WTC11 (cell line): ENCODE measurements around the gene MIGA2. TPM values are rescaled to one million over a fixed set of nuclear protein-coding genes. Genes with fewer than 3 reads are reported as not detected.

Experiments
- ATAC-seq: fragments of 200-7000 bp; cut with Tn5 transposase; 2 replicates; pipeline ENCODE4 v1.10.0; 2021; ENCODE audit warnings: mild to moderate bottlenecking, moderate library complexity
- CTCF ChIA-PET: fragments of 300-600 bp; sonication (Branson Sonifier 250); formaldehyde crosslinking; loops from one replicate; lab custom pipeline; 2021; ENCODE audit warnings: antibody characterized with exemption; lab: Charles Lee
- POLR2A ChIA-PET: fragments of 350-600 bp; sonication (Branson Sonifier 250); formaldehyde crosslinking; loops from one replicate; lab custom pipeline; 2021; ENCODE audit warnings: antibody characterized with exemption; lab: Charles Lee
- DNase-seq: peaks from one replicate; pipeline ENCODE4 v3.0.0; 2021; ENCODE audit warnings: low spot score
- H3K27ac Mint-ChIP-seq: 2 replicates; pipeline ENCODE4 v1.8.0; 2021; ENCODE audit warnings: mixed read lengths
- H3K27me3 Mint-ChIP-seq: 2 replicates; pipeline ENCODE4 v1.8.0; 2021; ENCODE audit warnings: low read depth, mild to moderate bottlenecking, moderate library complexity, mixed read lengths
- H3K36me3 Mint-ChIP-seq: 2 replicates; pipeline ENCODE4 v1.8.0; 2021; ENCODE audit warnings: mixed read lengths
- H3K4me1 Mint-ChIP-seq: 2 replicates; pipeline ENCODE4 v1.8.0; 2022; ENCODE audit warnings: mixed read lengths
- H3K4me3 Mint-ChIP-seq: 2 replicates; pipeline ENCODE4 v1.8.0; 2021; ENCODE audit warnings: mild to moderate bottlenecking, moderate library complexity, mixed read lengths
- H3K9me3 Mint-ChIP-seq: 2 replicates; pipeline ENCODE4 v1.8.0; 2021; ENCODE audit warnings: mixed read lengths
- ATF1 ChIP-seq: sonication (generic); formaldehyde crosslinking; IDR thresholded peaks from 2 replicates; pipeline ENCODE4 v1.8.1; 2023; ENCODE audit warnings: mild to moderate bottlenecking, moderate library complexity, missing genetic modification reagents
- CBFB ChIP-seq: sonication (generic); formaldehyde crosslinking; IDR thresholded peaks from 2 replicates; pipeline ENCODE4 v1.8.1; 2022; ENCODE audit warnings: mild to moderate bottlenecking, low read depth, missing genetic modification reagents
- ETV6 ChIP-seq: sonication (generic); formaldehyde crosslinking; IDR thresholded peaks from 2 replicates; pipeline ENCODE4 v1.8.1; 2022; ENCODE audit warnings: mild to moderate bottlenecking, missing genetic modification reagents
- GTF2I ChIP-seq: fragments of 250-450 bp; sonication (Bioruptor Pico); conservative IDR thresholded peaks from 2 replicates; pipeline ENCODE4 v1.4.0; 2021; ENCODE audit warnings: mild to moderate bottlenecking
- NR1H2 ChIP-seq: sonication (generic); formaldehyde crosslinking; IDR thresholded peaks from 2 replicates; pipeline ENCODE4 v1.9.0; 2021; ENCODE audit warnings: mild to moderate bottlenecking, moderate library complexity, missing genetic modification reagents
- NR2C2 ChIP-seq: sonication (generic); formaldehyde crosslinking; IDR thresholded peaks from 2 replicates; pipeline ENCODE4 v1.8.0; 2022; ENCODE audit warnings: mild to moderate bottlenecking, missing genetic modification reagents
- PRRX2 ChIP-seq: fragments of 250-450 bp; sonication (Bioruptor Pico); IDR thresholded peaks from 2 replicates; pipeline ENCODE4 v1.8.0; 2021; ENCODE audit warnings: mild to moderate bottlenecking
- RORB ChIP-seq: fragments of 250-450 bp; sonication (Bioruptor Pico); IDR thresholded peaks from 2 replicates; pipeline ENCODE4 v1.9.0; 2021; ENCODE audit warnings: mild to moderate bottlenecking
- SMAD3 ChIP-seq: sonication (generic); formaldehyde crosslinking; IDR thresholded peaks from 2 replicates; pipeline ENCODE4 v1.8.0; 2022; ENCODE audit warnings: missing genetic modification reagents, mild to moderate bottlenecking, borderline replicate concordance
- SMAD4 ChIP-seq: sonication (generic); formaldehyde crosslinking; IDR thresholded peaks from 2 replicates; pipeline ENCODE4 v1.8.0; 2022; ENCODE audit warnings: mild to moderate bottlenecking, missing genetic modification reagents
- TCF7 ChIP-seq: sonication (generic); formaldehyde crosslinking; IDR thresholded peaks from 2 replicates; pipeline ENCODE4 v1.8.0; 2022; ENCODE audit warnings: mild to moderate bottlenecking, low read depth, missing genetic modification reagents, moderate library complexity
- TP53 ChIP-seq: sonication (generic); formaldehyde crosslinking; IDR thresholded peaks from 2 replicates; pipeline ENCODE4 v1.8.1; 2023; ENCODE audit warnings: mild to moderate bottlenecking, missing genetic modification reagents
- ZNF219 ChIP-seq: sonication (generic); formaldehyde crosslinking; IDR thresholded peaks from 2 replicates; pipeline ENCODE4 v1.8.0; 2023; ENCODE audit warnings: missing genetic modification reagents, mild to moderate bottlenecking, borderline replicate concordance
- ZNF317 ChIP-seq: sonication (generic); formaldehyde crosslinking; IDR thresholded peaks from 2 replicates; pipeline ENCODE4 v1.8.1; 2023; ENCODE audit warnings: low read depth, mild to moderate bottlenecking, moderate library complexity, missing genetic modification reagents, borderline replicate concordance
- ZNF423 ChIP-seq: fragments of 250-450 bp; sonication (Bioruptor Pico); IDR thresholded peaks from 2 replicates; pipeline ENCODE4 v2.1.2; 2022; ENCODE audit warnings: mild to moderate bottlenecking, moderate library complexity
- total RNA-seq: library from RNA; stranded (reverse); gene quantifications from 3 replicates; pipeline ENCODE4 v1.2.3, GENCODE V29; 2021
- TF ChIP-seq, protein P1 (sequence below): sonication (generic); formaldehyde crosslinking; IDR thresholded peaks from 2 replicates; pipeline ENCODE4 v1.8.1; 2022; ENCODE audit warnings: low read depth, missing genetic modification reagents, borderline replicate concordance
- TF ChIP-seq, protein P2 (sequence below): fragments of 250-450 bp; sonication (Bioruptor Pico); conservative IDR thresholded peaks from 2 replicates; pipeline ENCODE4 v1.9.0; 2021; ENCODE audit warnings: mild to moderate bottlenecking
- TF ChIP-seq, protein P3 (sequence below): sonication (generic); formaldehyde crosslinking; IDR thresholded peaks from 2 replicates; pipeline ENCODE4 v1.8.0; 2023; ENCODE audit warnings: missing genetic modification reagents
- TF ChIP-seq, protein P4 (sequence below): sonication (generic); formaldehyde crosslinking; IDR thresholded peaks from 2 replicates; pipeline ENCODE4 v1.8.0; 2022; ENCODE audit warnings: missing genetic modification reagents
- TF ChIP-seq, protein P5 (sequence below): sonication (generic); formaldehyde crosslinking; IDR thresholded peaks from 2 replicates; pipeline ENCODE4 v1.8.0; 2022; ENCODE audit warnings: mild to moderate bottlenecking, missing genetic modification reagents
- TF ChIP-seq, protein P6 (sequence below): fragments of 250-450 bp; sonication (Bioruptor Pico); IDR thresholded peaks from 2 replicates; pipeline ENCODE4 v2.1.2; 2022; ENCODE audit warnings: mild to moderate bottlenecking, moderate library complexity
- TF ChIP-seq, protein P7 (sequence below): fragments of 250-450 bp; sonication (Bioruptor Pico); IDR thresholded peaks from 2 replicates; pipeline ENCODE4 v1.9.0; 2021; ENCODE audit warnings: moderate library complexity, mild to moderate bottlenecking, inconsistent platforms, borderline replicate concordance
- TF ChIP-seq, protein P8 (sequence below): fragments of 250-450 bp; sonication (Bioruptor Pico); IDR thresholded peaks from 2 replicates; pipeline ENCODE4 v1.9.0; 2021; ENCODE audit warnings: mild to moderate bottlenecking

MIGA2 gene
- total RNA-seq, 1 experiment from 2014 or later, result 61.7 TPM

DNA sequence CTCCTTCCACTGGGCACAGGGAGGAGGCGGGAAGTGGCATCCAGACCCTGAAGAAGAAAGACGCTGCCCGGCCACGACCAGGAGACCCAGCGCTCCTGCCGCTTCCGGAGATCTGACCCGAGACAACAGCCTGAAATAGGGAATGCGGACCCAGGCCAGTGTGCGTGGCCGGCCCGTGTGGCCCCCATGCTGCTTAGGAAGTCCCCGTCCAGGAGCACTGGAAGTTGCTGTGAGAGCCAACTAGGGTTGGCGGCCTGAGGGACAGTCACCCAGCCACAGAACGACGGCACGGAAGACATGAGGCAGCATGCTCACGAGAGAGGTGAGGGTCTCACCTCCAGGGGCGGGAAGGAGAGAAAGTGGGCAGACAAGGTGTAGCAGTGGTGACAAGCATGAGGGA, 25.3 kb upstream of the MIGA2 start:
- H3K9me3 Mint-ChIP-seq, result no peaks in the 10 kb centered on the region
- peaks cover 10% of the 10 kb centered on the region for H3K36me3 Mint-ChIP-seq

DNA sequence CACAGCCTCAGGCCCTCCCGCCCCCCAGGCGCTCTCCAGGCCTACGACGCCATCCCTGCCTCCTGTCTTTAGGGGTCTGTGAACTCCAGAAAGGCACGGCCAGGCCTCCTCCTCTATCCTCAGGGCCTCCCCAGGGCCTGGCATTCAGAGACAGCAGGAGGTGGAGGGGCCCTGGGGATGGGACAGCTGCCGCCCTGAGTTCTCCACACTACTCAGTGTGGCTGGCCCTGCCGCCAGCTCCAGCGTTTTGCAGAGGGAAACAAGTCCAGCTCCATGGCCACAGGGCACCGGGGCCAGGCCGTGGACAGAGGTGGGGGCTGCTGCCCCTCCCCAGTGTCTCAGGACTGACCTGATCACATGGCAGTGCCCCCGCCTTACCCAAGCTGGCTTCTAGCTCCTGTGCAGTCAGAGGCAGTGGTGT, 24.7 kb upstream of the MIGA2 start:
- Mint-ChIP-seq H3K4me1 (no peaks in the 10 kb centered on the region), H3K27ac (no peak overlapping the region), H3K4me3 (no peak overlapping the region), H3K27me3 (no peaks in the 10 kb centered on the region), H3K36me3 (peaks cover 7% of the 10 kb centered on the region), H3K9me3 (no peaks in the 10 kb centered on the region)
- DNase-seq, result no peak
- ChIA-PET CTCF (interaction anchor here (1.4 kb wide), 1 partner anchor 16 kb away, joined by 6 read pairs; the partner anchor contains the start of gene SH3GLB2), POLR2A (no interaction called here)
- ATAC-seq, result no peak
- TF ChIP-seq ZNF219 (CRISPR knock-in tag) (no peak), ZNF423 (no peak), PRRX2 (no peak), TP53 (CRISPR knock-in tag) (no peak), SMAD4 (no peak), ETV6 (CRISPR knock-in tag) (no peak), NR1H2 (CRISPR knock-in tag) (no peak), RORB (CRISPR knock-in tag) (no peak), TCF7 (CRISPR knock-in tag) (no peak)
- TF ChIP-seq, protein P1, sequence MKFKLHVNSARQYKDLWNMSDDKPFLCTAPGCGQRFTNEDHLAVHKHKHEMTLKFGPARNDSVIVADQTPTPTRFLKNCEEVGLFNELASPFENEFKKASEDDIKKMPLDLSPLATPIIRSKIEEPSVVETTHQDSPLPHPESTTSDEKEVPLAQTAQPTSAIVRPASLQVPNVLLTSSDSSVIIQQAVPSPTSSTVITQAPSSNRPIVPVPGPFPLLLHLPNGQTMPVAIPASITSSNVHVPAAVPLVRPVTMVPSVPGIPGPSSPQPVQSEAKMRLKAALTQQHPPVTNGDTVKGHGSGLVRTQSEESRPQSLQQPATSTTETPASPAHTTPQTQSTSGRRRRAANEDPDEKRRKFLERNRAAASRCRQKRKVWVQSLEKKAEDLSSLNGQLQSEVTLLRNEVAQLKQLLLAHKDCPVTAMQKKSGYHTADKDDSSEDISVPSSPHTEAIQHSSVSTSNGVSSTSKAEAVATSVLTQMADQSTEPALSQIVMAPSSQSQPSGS, result no peak
- TF ChIP-seq, protein P2, sequence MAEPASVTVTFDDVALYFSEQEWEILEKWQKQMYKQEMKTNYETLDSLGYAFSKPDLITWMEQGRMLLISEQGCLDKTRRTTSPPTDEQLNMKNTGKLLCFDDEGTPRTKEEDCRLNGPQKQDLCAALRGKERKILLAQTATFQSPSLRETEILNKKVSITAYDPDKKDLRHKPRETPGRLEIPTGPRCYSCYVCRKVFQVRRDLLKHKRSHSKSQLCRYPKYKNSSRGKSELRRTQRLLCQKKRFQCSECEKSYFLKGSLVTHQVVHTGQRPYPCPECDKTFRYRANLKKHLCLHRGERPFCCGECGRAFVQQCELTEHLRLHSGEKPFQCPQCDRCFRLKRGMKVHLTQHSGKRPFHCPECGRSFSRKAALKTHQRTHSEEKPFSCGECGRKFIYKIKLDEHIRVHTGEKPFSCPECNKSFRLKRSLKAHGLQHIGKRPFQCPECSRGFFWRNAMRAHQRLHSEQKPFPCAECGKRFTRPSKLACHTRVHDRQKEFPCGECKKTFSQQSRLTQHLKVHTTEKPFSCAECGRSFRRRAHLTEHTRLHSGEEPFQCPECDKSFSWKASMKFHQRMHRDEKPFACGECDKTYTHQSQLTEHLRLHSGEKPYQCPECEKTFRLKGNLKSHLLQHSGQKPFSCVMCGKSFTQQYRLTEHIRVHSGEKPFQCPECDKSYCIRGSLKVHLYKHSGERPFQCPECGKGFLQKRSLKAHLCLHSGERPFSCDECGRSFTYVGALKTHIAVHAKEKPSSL (CRISPR knock-in tag), result no peak
- TF ChIP-seq, protein P3, sequence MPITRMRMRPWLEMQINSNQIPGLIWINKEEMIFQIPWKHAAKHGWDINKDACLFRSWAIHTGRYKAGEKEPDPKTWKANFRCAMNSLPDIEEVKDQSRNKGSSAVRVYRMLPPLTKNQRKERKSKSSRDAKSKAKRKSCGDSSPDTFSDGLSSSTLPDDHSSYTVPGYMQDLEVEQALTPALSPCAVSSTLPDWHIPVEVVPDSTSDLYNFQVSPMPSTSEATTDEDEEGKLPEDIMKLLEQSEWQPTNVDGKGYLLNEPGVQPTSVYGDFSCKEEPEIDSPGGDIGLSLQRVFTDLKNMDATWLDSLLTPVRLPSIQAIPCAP, result no peak

More for the DNA sequence above, 25.3 kb upstream of the MIGA2 start:
- Mint-ChIP-seq H3K27ac (peak overlapping the region; percentile 88; the same call in 1 of the 2 replicates), H3K4me3 (no peak overlapping the region), H3K27me3 (no peaks in the 10 kb centered on the region), H3K4me1 (0 out of 2 replicates have a peak, but pooled peaks cover 2% of the 10 kb centered on the region)
- TF ChIP-seq, protein P4, sequence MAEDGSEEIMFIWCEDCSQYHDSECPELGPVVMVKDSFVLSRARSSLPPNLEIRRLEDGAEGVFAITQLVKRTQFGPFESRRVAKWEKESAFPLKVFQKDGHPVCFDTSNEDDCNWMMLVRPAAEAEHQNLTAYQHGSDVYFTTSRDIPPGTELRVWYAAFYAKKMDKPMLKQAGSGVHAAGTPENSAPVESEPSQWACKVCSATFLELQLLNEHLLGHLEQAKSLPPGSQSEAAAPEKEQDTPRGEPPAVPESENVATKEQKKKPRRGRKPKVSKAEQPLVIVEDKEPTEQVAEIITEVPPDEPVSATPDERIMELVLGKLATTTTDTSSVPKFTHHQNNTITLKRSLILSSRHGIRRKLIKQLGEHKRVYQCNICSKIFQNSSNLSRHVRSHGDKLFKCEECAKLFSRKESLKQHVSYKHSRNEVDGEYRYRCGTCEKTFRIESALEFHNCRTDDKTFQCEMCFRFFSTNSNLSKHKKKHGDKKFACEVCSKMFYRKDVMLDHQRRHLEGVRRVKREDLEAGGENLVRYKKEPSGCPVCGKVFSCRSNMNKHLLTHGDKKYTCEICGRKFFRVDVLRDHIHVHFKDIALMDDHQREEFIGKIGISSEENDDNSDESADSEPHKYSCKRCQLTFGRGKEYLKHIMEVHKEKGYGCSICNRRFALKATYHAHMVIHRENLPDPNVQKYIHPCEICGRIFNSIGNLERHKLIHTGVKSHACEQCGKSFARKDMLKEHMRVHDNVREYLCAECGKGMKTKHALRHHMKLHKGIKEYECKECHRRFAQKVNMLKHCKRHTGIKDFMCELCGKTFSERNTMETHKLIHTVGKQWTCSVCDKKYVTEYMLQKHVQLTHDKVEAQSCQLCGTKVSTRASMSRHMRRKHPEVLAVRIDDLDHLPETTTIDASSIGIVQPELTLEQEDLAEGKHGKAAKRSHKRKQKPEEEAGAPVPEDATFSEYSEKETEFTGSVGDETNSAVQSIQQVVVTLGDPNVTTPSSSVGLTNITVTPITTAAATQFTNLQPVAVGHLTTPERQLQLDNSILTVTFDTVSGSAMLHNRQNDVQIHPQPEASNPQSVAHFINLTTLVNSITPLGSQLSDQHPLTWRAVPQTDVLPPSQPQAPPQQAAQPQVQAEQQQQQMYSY (CRISPR knock-in tag), result no peak
- TF ChIP-seq ATF1 (CRISPR knock-in tag) (no peak), CBFB (CRISPR knock-in tag) (no peak), SMAD3 (CRISPR knock-in tag) (no peak), NR2C2 (CRISPR knock-in tag) (no peak), ZNF317 (CRISPR knock-in tag) (no peak), GTF2I (CRISPR knock-in tag) (no peak), TP53 (CRISPR knock-in tag) (no peak)
- TF ChIP-seq, protein P5, sequence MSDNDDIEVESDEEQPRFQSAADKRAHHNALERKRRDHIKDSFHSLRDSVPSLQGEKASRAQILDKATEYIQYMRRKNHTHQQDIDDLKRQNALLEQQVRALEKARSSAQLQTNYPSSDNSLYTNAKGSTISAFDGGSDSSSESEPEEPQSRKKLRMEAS (CRISPR knock-in tag), result no peak
- TF ChIP-seq, protein P6, sequence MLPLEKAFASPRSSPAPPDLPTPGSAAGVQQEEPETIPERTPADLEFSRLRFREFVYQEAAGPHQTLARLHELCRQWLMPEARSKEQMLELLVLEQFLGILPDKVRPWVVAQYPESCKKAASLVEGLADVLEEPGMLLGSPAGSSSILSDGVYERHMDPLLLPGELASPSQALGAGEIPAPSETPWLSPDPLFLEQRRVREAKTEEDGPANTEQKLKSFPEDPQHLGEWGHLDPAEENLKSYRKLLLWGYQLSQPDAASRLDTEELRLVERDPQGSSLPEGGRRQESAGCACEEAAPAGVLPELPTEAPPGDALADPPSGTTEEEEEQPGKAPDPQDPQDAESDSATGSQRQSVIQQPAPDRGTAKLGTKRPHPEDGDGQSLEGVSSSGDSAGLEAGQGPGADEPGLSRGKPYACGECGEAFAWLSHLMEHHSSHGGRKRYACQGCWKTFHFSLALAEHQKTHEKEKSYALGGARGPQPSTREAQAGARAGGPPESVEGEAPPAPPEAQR (CRISPR knock-in tag), result no peak
- TF ChIP-seq, protein P7, sequence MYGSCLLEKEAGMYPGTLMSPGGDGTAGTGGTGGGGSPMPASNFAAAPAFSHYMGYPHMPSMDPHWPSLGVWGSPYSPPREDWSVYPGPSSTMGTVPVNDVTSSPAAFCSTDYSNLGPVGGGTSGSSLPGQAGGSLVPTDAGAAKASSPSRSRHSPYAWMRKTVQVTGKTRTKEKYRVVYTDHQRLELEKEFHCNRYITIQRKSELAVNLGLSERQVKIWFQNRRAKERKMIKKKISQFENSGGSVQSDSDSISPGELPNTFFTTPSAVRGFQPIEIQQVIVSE (CRISPR knock-in tag), result no peak
- TF ChIP-seq, protein P1, result no peak
- TF ChIP-seq, protein P8, sequence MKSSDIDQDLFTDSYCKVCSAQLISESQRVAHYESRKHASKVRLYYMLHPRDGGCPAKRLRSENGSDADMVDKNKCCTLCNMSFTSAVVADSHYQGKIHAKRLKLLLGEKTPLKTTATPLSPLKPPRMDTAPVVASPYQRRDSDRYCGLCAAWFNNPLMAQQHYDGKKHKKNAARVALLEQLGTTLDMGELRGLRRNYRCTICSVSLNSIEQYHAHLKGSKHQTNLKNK, result no peak
- ChIA-PET POLR2A (interaction anchor here (0.6 kb wide), 2 partner anchors 62 to 629 kb away, joined by 3 read pairs; no protein-coding TSS in a partner anchor), CTCF (no interaction called here)
- ATAC-seq (no peak), DNase-seq (no peak)
